Cardiac muscle cell (in vitro differentiated cells and primary cell): Measurements from ENCODE around the gene MXI1. TPM values are rescaled to one million over a fixed set of nuclear protein-coding genes. Genes with fewer than 3 reads are reported as not detected.

Experiments
- DNase-seq, 2 donors: peaks; one replicate each; pipeline versions ENCODE4 v3.0.0 to v3.0.0-alpha.2; 2010 to 2017; ENCODE audit warnings: low read depth in 1 of 2, low spot score in 1 of 2
- H3K27ac ChIP-seq: fragments of 200-600 bp; sonication (generic); 2 replicates; pipeline ENCODE4 v1.5.1; 2016
- H3K27me3 ChIP-seq: fragments of 200-600 bp; sonication (generic); 2 replicates; pipeline ENCODE4 v1.6.0; 2016; ENCODE audit warnings: control low read depth
- H3K36me3 ChIP-seq: fragments of 200-600 bp; sonication (generic); 2 replicates; pipeline ENCODE4 v1.5.1; 2016; ENCODE audit warnings: control low read depth
- H3K4me1 ChIP-seq: fragments of 200-600 bp; sonication (generic); 2 replicates; pipeline ENCODE4 v1.8.1; 2017; ENCODE audit warnings: low read depth, mild to moderate bottlenecking, mixed run types
- H3K4me3 ChIP-seq: fragments of 200-600 bp; sonication (generic); 2 replicates; pipeline ENCODE4 v1.5.1; 2016; ENCODE audit warnings: mild to moderate bottlenecking
- H3K9me3 ChIP-seq: fragments of 200-600 bp; sonication (generic); 2 replicates; pipeline ENCODE4 v1.5.1; 2017; ENCODE audit warnings: low read depth, mild to moderate bottlenecking, control low read depth
- polyA plus RNA-seq: library from polyadenylated mRNA; unstranded; fragments of >200 nt; fragmentation: Nextera tagmentation; extraction: Ambion mirVana; gene quantifications from 2 replicates; pipeline ENCODE4 v1.2.1, GENCODE V29; 2016
- total RNA-seq: library from RNA; depleted of rRNA; stranded (reverse); fragments of >200 nt; gene quantifications from 2 replicates; pipeline ENCODE4 v1.2.3, GENCODE V29; 2016
- TF ChIP-seq, protein P1 (sequence below): IDR thresholded peaks from 2 replicates; pipeline ENCODE4 v1.5.1; 2012; ENCODE audit warnings: low read depth, mild to moderate bottlenecking, low read length

MXI1 gene
- total and polyA plus RNA-seq, 2 experiments from 2014 or later = 55.0 to 68.4 TPM

DNA sequence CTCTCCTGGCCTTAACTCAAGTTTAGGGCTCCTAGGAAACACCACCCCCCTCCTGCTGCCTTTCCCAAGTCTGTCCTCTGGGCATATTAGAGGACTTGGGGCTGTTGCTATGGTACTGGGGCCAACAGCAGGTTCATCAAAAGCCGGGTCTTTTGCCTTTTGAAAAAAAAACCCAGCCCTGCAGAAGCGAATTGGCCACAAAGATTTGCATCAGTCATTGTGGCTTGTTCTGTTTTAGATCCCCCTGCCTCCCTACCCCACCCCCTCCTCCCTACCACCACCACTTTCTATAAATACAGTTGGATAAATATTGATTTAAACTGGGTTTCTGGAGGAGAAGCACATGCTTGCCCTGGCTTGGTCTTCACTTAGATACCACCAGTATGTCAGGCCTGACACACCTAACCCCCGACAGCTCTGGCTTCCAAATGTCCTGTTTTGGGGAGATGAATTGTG is 7.0 kb downstream of the MXI1 start:
- H3K9me3 ChIP-seq = no peaks in the 10 kb centered on the region
- H3K27me3 ChIP-seq = no peaks in the 10 kb centered on the region
- TF ChIP-seq, protein P1, sequence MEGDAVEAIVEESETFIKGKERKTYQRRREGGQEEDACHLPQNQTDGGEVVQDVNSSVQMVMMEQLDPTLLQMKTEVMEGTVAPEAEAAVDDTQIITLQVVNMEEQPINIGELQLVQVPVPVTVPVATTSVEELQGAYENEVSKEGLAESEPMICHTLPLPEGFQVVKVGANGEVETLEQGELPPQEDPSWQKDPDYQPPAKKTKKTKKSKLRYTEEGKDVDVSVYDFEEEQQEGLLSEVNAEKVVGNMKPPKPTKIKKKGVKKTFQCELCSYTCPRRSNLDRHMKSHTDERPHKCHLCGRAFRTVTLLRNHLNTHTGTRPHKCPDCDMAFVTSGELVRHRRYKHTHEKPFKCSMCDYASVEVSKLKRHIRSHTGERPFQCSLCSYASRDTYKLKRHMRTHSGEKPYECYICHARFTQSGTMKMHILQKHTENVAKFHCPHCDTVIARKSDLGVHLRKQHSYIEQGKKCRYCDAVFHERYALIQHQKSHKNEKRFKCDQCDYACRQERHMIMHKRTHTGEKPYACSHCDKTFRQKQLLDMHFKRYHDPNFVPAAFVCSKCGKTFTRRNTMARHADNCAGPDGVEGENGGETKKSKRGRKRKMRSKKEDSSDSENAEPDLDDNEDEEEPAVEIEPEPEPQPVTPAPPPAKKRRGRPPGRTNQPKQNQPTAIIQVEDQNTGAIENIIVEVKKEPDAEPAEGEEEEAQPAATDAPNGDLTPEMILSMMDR = no peak
- H3K36me3 ChIP-seq = no peaks in the 10 kb centered on the region
- H3K4me1 ChIP-seq = peaks cover 23% of the 10 kb centered on the region
- no peak overlapping the region for H3K27ac ChIP-seq
- H3K4me3 ChIP-seq = no peak overlapping the region
- no peak for DNase-seq

DNA sequence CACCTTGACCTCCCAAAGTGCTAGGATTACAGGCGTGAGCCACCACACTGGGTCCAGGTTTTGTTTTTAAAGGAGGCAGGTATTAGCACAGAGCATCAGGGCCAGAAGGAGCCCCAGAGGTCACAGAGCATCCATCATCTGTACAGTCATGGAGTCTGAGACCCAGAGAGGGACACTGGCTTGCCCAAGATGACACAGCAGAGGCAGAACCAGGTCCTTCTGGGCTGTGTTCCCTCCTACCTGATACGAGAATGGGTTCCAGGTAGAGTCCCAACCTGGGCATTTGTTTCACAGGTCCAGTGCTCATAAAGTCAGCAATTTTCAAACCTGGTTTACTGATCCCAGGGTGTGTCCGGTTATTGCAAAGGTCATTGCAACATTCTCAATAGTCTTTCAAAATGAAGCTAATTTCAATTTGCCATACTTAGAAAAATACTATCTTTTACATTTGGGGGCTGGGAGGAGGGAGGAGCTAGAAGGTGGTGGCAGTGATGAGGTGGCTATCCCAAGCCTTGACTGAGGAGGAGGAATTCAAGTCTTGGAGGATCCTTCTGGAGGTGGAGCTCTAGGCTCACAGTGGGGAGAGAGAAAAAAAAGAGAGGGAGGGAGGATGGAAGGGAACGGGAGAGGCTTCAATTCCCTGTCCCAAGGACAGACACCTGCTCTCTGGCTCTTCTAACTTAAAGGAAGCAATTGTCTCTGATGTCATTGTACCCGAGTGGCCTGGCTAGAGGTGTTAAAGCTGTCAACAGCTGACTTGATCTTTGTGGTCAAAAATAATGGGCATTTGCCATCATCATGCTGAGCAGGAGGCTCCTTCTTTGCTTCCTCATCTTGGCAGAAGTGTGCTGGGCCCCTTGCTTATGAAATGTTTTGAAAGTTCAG is 8.1 kb downstream of the MXI1 start:
- H3K36me3 ChIP-seq = no peaks in the 10 kb centered on the region
- H3K9me3 ChIP-seq = no peaks in the 10 kb centered on the region
- TF ChIP-seq, protein P1 = no peak
- H3K27me3 ChIP-seq = no peaks in the 10 kb centered on the region
- DNase-seq = no peak
- no peak overlapping the region for H3K27ac ChIP-seq
- H3K4me1 ChIP-seq = peaks cover 23% of the 10 kb centered on the region
- no peak overlapping the region for H3K4me3 ChIP-seq

DNA sequence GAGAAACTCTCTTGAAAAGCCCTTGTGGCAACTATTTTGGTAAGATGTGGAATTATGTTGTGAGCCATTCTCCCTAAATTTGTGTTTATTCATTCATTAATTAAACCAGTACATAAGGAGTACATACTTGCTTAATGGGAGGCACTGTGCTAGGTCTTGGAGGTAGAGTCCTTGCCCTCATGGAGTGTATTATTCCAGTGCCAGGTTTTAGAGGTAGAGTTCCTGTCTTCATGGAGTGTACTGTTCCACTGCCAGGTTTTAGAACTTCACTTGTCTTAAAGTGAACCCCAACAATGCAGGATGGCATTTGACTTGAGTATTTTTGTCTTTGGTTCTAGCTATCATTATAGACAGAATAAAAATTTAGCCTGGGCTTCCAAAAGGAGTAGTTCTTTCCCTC is 8.8 kb downstream of the MXI1 start:
- no peak overlapping the region for H3K27ac ChIP-seq
- TF ChIP-seq, protein P1 = no peak
- H3K9me3 ChIP-seq = no peaks in the 10 kb centered on the region
- H3K4me3 ChIP-seq = no peak overlapping the region
- H3K27me3 ChIP-seq = no peaks in the 10 kb centered on the region
- H3K36me3 ChIP-seq = no peaks in the 10 kb centered on the region
- no peak for DNase-seq
- H3K4me1 ChIP-seq = peaks cover 23% of the 10 kb centered on the region

DNA sequence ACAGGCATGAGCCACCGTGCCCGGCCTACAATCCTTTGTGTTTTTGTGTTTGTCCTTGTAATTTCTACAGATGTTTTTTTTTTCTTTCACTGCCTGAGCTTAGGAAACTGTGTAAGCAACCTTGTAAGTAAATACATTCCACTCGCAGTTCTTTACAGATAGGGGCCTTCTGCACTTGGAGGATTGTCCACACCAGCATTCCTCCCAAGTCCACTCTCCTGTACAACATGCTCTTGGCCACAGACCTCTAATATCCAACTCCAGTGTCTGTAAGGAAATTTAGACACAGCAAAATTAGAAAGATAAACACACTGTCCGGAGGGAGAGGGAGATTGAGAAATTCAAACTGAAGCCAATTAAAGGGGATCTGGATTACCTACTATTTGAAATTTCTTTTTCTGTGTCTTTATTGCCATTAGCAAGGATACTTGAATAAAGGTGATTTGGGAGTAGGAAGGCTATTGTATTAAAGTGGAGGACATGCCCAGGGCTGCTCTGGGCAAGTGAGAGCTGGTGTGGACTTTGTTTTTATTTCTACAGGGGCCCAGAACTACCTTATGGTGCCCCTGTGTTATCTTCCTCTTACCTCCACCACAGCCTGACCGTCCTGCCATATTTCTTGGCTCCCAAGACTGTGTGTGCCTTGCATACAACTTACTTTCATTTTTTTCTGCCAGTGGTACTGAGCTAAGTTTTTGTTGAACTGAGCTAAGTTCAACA is 9.7 kb downstream of the MXI1 start:
- peak in 1 of 2 donors; percentile 19 for DNase-seq
- H3K4me3 ChIP-seq = no peak overlapping the region
- TF ChIP-seq, protein P1 = no peak
- no peak overlapping the region for H3K27ac ChIP-seq
- no peaks in the 10 kb centered on the region for H3K9me3 ChIP-seq
- H3K36me3 ChIP-seq = no peaks in the 10 kb centered on the region
- H3K4me1 ChIP-seq = peaks cover 18% of the 10 kb centered on the region
- H3K27me3 ChIP-seq = no peaks in the 10 kb centered on the region

DNA sequence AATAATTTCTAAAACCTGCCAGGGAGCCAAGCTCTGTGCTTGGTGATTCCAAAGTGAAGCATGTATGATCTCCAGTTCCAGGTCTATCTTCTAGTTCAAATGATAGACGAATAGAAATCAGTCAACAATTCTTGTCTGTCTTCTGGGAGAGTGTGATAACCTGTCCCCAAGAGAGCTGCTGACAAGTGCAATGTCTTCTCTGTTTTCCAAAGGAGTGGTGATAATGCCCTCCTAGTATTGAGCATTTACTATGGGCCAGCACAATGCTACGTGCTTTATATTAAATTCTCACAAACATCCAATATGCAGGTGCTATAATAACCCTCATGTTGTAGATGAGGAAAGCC is 10.2 kb downstream of the MXI1 start:
- Histone ChIP-seq H3K9me3 (no peaks in the 10 kb centered on the region), H3K27ac (no peak overlapping the region), H3K36me3 (no peaks in the 10 kb centered on the region), H3K27me3 (no peaks in the 10 kb centered on the region), H3K4me1 (peaks cover 22% of the 10 kb centered on the region), H3K4me3 (no peak overlapping the region)
- no peak for DNase-seq
- TF ChIP-seq, protein P1 = no peak
